H1 (cell line): ENCODE measurements around the gene PIGL.

ENCODE experiments used
- CHD1 ChIP-seq: IDR thresholded peaks from 2 replicates; pipeline ENCODE4 v1.6.1; 2012; ENCODE audit warnings: low read depth, low read length, improper control_type of control experiment
- CTCF ChIP-seq, 3 experiments: IDR thresholded peaks; 1 replicate in 2 of 3; 2 replicates in 1 of 3; pipeline versions ENCODE4 v1.5.1 to v1.6.1; 2011; ENCODE audit warnings: low read length in 3 of 3, mild to moderate bottlenecking in 3 of 3, inconsistent platforms in 2 of 3, low read depth in 1 of 3, moderate library complexity in 1 of 3; ENCODE audit not compliant: insufficient read depth in 1 of 3; ENCODE audit errors: control extremely low read depth in 1 of 3
- JUND ChIP-seq: IDR thresholded peaks from 2 replicates; pipeline ENCODE4 v1.6.1; 2011; ENCODE audit warnings: mild to moderate bottlenecking, improper control_type of control experiment, low read length
- SIRT6 ChIP-seq: IDR thresholded peaks from one replicate; pipeline ENCODE4 v1.7.1; 2012; ENCODE audit warnings: low read length, inconsistent platforms
- SP2 ChIP-seq: IDR thresholded peaks from 2 replicates; pipeline ENCODE4 v1.6.1; 2012; ENCODE audit warnings: mild to moderate bottlenecking, low read length, inconsistent platforms

- TF ChIP-seq CHD1 (no peak), CTCF (IDR thresholded peaks at IDR 0.05; ENCODE audit: control extremely low read depth in 1 of 3, insufficient read depth in 1 of 3, low read depth in 1 of 3, low read length in 3 of 3) (no peak), SIRT6 (no peak), JUND (no peak), SP2 (no peak)
These were observed 137.6 kb downstream of the PIGL start for GRCh38 chr17:16354585-16354984.
